Body of pancreas (tissue), 4 donors: ENCODE data around the gene CYP2W1.

Experiments
- CTCF ChIP-seq, 7 experiments: fragments of 450-650 bp in 4 of 7; fragments of 200-600 bp in 3 of 7; sonication (generic) in 3 of 7; IDR thresholded peaks; one replicate each; pipeline ENCODE4 v1.5.1; 2016 to 2019; ENCODE audit warnings: antibody characterized with exemption in 7 of 7
- POLR2A ChIP-seq, 3 donors: fragments of 450-650 bp; IDR thresholded peaks; one replicate each; pipeline ENCODE4 v1.6.1; 2016; ENCODE audit warnings: antibody characterized with exemption in 3 of 3, mild to moderate bottlenecking in 2 of 3

GRCh38 chr7:994592-995308 lies 11.8 kb downstream of the CYP2W1 start:
- no peak for TF ChIP-seq POLR2A (IDR thresholded peaks at IDR 0.05)
- no peak for TF ChIP-seq CTCF (IDR thresholded peaks at IDR 0.05)
